H1 (cell line): ENCODE results near the gene TMEM139. TPM values are rescaled to one million over a fixed set of nuclear protein-coding genes. Genes with fewer than 3 reads are reported as not detected.

ENCODE experiments used
- BCL11A ChIP-seq, 2 experiments: IDR thresholded peaks; one replicate each; pipeline ENCODE4 v1.6.1; 2011; ENCODE audit warnings: low read depth in 2 of 2, low read length in 2 of 2, mild to moderate bottlenecking in 2 of 2
- CTCF ChIP-seq, 3 experiments: IDR thresholded peaks; 1 replicate in 2 of 3; 2 replicates in 1 of 3; pipeline versions ENCODE4 v1.5.1 to v1.6.1; 2011; ENCODE audit warnings: low read length in 3 of 3, mild to moderate bottlenecking in 3 of 3, inconsistent platforms in 2 of 3, low read depth in 1 of 3, moderate library complexity in 1 of 3; ENCODE audit not compliant: insufficient read depth in 1 of 3; ENCODE audit errors: control extremely low read depth in 1 of 3
- JUND ChIP-seq: IDR thresholded peaks from 2 replicates; pipeline ENCODE4 v1.6.1; 2011; ENCODE audit warnings: mild to moderate bottlenecking, improper control_type of control experiment, low read length
- RXRA ChIP-seq: IDR thresholded peaks from 2 replicates; pipeline ENCODE4 v1.6.1; 2011; ENCODE audit warnings: low read depth, mild to moderate bottlenecking, low read length, moderate library complexity; ENCODE audit not compliant: insufficient read depth
- polyA plus RNA-seq, 7 experiments: library from polyadenylated mRNA; depleted of rRNA in 3 of 7; stranded (reverse) in 5 of 7; unstranded in 2 of 7; fragments of >200 nt in 5 of 7; fragments of 200-250 nt in 2 of 7; gene quantifications; 1 replicate in 5 of 7; 2 replicates in 1 of 7; 4 replicates in 1 of 7; pipeline versions ENCODE4 v1.2.1 to v1.2.3, GENCODE V29; 2011 to 2013; ENCODE audit warnings: missing spikeins in 2 of 7, mixed read lengths in 2 of 7
- total RNA-seq: library from RNA; stranded (reverse); fragmentation: NEBNext Ultra II Directional; extraction: Animal tissue kit (Norgen Biotek cat#: 25700); gene quantifications from 2 replicates; pipeline ENCODE4 v1.2.1, GENCODE V29; 2021

TMEM139 gene
- total and polyA plus RNA-seq, 2 of the 8 experiments (the other 6 are each of a cell fraction or from before 2014, with no cell fraction given), result 3.2 to 6.7 TPM

- no peak for TF ChIP-seq BCL11A (IDR thresholded peaks at IDR 0.05; ENCODE audit: low read depth in 2 of 2, low read length in 2 of 2)
- TF ChIP-seq RXRA, result no peak
- no peak for TF ChIP-seq JUND
- TF ChIP-seq CTCF (IDR thresholded peaks at IDR 0.05; ENCODE audit: control extremely low read depth in 1 of 3, insufficient read depth in 1 of 3, low read depth in 1 of 3, low read length in 3 of 3), result no peak
These were observed 37.4 kb upstream of the TMEM139 start (continued) for GRCh38 chr7:143247372-143247771.
